ENCODE results near the gene GLYR1.

DNA sequence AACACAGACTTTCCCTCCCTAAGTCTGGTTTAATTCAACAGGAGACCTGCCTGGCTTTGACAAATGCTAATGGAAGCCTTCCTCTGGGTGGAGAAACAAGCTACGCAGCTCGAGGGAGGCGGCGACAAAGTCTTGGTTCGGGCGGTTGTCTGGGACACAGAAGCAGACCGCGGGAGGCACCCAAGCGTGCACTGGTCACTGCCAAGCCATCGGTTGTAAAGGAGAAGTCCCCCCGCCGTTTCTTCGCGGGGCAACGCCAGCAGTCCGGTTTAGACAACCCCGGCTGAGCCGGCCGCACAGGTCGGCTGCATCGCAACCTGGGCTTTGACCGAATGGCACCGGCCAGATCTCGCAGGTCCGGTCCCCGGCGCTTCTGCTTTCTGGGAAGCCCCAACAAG is 586 bp downstream of the GLYR1 start:
- TF ChIP-seq, protein P1, sequence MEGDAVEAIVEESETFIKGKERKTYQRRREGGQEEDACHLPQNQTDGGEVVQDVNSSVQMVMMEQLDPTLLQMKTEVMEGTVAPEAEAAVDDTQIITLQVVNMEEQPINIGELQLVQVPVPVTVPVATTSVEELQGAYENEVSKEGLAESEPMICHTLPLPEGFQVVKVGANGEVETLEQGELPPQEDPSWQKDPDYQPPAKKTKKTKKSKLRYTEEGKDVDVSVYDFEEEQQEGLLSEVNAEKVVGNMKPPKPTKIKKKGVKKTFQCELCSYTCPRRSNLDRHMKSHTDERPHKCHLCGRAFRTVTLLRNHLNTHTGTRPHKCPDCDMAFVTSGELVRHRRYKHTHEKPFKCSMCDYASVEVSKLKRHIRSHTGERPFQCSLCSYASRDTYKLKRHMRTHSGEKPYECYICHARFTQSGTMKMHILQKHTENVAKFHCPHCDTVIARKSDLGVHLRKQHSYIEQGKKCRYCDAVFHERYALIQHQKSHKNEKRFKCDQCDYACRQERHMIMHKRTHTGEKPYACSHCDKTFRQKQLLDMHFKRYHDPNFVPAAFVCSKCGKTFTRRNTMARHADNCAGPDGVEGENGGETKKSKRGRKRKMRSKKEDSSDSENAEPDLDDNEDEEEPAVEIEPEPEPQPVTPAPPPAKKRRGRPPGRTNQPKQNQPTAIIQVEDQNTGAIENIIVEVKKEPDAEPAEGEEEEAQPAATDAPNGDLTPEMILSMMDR (IDR thresholded peaks at IDR 0.05 in 2 of 3, conservative IDR thresholded peaks at IDR 0.05 in 1 of 3; ENCODE audit: insufficient read depth in 2 of 3, low read depth in 1 of 3, low read length in 3 of 3), result no peak
- TF ChIP-seq KLF1 (tag; IDR thresholded peaks at IDR 0.05) (no peak), CGGBP1 (CRISPR knock-in tag; IDR thresholded peaks at IDR 0.05) (no peak), MYNN (IDR thresholded peaks at IDR 0.05) (no peak), MYNN (CRISPR knock-in tag; IDR thresholded peaks at IDR 0.05) (no peak), SMAD2 (IDR thresholded peaks at IDR 0.05; ENCODE audit: low read depth, low read length) (no peak), USF1 (CRISPR knock-in tag; IDR thresholded peaks at IDR 0.05) (no peak), ESRRA (IDR thresholded peaks at IDR 0.05; ENCODE audit: borderline replicate concordance, low read depth) (no peak), ZNF740 (CRISPR knock-in tag; IDR thresholded peaks at IDR 0.05) (no peak), ZNF740 (tag; IDR thresholded peaks at IDR 0.05) (no peak), NFE2 (IDR thresholded peaks at IDR 0.05; ENCODE audit: low read depth) (no peak), NBN (IDR thresholded peaks at IDR 0.05; ENCODE audit: low read depth) (no peak), ZNF512 (tag; IDR thresholded peaks at IDR 0.05) (no peak)

Data from K562 (cell line).